ENCODE measurements around the gene RIT1. TPM values are rescaled to one million over a fixed set of nuclear protein-coding genes. Genes with fewer than 3 reads are reported as not detected.

RIT1 gene
- total and polyA plus RNA-seq, 2 donors (not counting 3 experiments of a cell fraction or from before 2014, with no cell fraction given) = 46.4 to 65.5 TPM

DNA sequence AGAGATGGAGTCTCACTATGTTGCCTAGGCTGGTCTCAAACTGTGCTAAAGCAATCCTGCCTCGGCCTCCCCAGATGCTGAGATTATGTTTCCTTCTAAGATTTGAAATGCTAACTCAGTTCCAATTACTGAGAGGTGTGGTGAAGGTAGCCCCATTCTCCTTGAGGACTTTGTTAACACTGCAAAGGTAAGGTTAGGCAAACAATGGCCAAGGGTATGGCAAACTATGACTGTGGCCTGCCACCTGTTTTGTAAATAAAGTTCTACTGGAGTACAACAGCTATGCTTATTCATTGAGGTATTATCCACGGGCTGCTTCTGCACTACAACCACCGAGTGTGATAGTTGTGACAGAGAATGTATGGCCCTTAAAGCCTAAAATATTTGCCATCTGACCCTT lies 9.6 kb upstream of the RIT1 start:
- peaks cover 24% of the 10 kb centered on the region for H3K79me2 ChIP-seq (ENCODE audit: control insufficient read depth, insufficient read depth, low read length)
- POLR2A ChIA-PET = no interaction called here

More for the DNA sequence above, 9.6 kb upstream of the RIT1 start:
- no peak overlapping the region for H3K9ac ChIP-seq (replicated peaks; ENCODE audit: extremely low read depth, insufficient read depth, low read length)
- CTCF ChIA-PET = interaction anchor here (2.8 kb wide), 1 partner anchor 69 kb away, joined by 7 read pairs; no protein-coding TSS in a partner anchor
- H3K27me3 ChIP-seq (ENCODE audit: control insufficient read depth in 2 of 2, insufficient read depth in 2 of 2, low read length in 2 of 2) = no peaks in the 10 kb centered on the region
- no peak overlapping the region for H3K4me3 ChIP-seq (replicated peaks in 1 of 3; ENCODE audit: insufficient read depth in 1 of 3, low read depth in 1 of 3, low read length in 3 of 3)
- BruUV-seq (replicated peaks) = TSS peak; percentile 5
- no peaks in the 10 kb centered on the region for H4K20me1 ChIP-seq (replicated peaks; ENCODE audit: control insufficient read depth, extremely low read depth, insufficient read depth, low read length)
- dilution Hi-C loops (cut with MboI; ENCODE audit: extremely low pct_ligation_motif_present, low sequenced_read_pairs) (no loop called here), intact Hi-C loops (cut with micrococcal nuclease) (no loop called here)
- no peak for DNase-seq (ENCODE audit: low read depth, low spot score)
- H3K27ac ChIP-seq (ENCODE audit: insufficient read depth, low read depth, low read length) = no peak overlapping the region
- H3K4me1 ChIP-seq (ENCODE audit: control insufficient read depth, extremely low read depth, insufficient read depth, low read length) = no peaks in the 10 kb centered on the region
- no peak overlapping the region for H3K4me2 ChIP-seq (ENCODE audit: insufficient read depth, low read length)
- TF ChIP-seq POLR2A (IDR thresholded peaks at IDR 0.05; ENCODE audit: low read depth, low read length) (no peak), GATA2 (IDR thresholded peaks at IDR 0.05; ENCODE audit: insufficient read depth, insufficient read length, low read depth, low read length) (no peak), EZH2 (IDR thresholded peaks at IDR 0.05; ENCODE audit: borderline replicate concordance, low read depth, low read length, severe bottlenecking) (no peak), CTCF (IDR thresholded peaks at IDR 0.05; ENCODE audit: extremely low read depth in 1 of 2, insufficient read depth in 1 of 2, low read depth in 1 of 2, low read length in 2 of 2) (no peak), POLR2AphosphoS5 (IDR thresholded peaks at IDR 0.05; ENCODE audit: insufficient read depth, low read depth, low read length) (no peak), MYC (IDR thresholded peaks at IDR 0.05; ENCODE audit: low read depth, low read length) (no peak), MAX (IDR thresholded peaks at IDR 0.05; ENCODE audit: insufficient read depth, insufficient read length) (no peak), FOS (IDR thresholded peaks at IDR 0.05; ENCODE audit: borderline replicate concordance, insufficient read depth, low read length) (no peak), JUN (IDR thresholded peaks at IDR 0.05; ENCODE audit: borderline replicate concordance, insufficient read depth, insufficient read length, low read depth) (no peak)
- FAIRE-seq = no peak
- no peaks in the 10 kb centered on the region for H3K9me1 ChIP-seq (replicated peaks; ENCODE audit: control insufficient read depth, extremely low read depth, insufficient read depth, low read length)
- H3K36me3 ChIP-seq (ENCODE audit: control insufficient read depth in 2 of 2, extremely low read depth in 1 of 2, insufficient read depth in 2 of 2, low read length in 2 of 2) = peaks cover 32 to 44% of the 10 kb centered on the region in 2 experiments
- H3K9me3 ChIP-seq (replicated peaks; ENCODE audit: control insufficient read depth, insufficient read depth, low read length) = no peaks in the 10 kb centered on the region
- H2AFZ ChIP-seq (ENCODE audit: low read depth, low read length) = no peak overlapping the region
